PC-9 (cell line): ENCODE results near the gene WDR83.

Experiments
- EZH2 ChIP-seq: fragments of 200-600 bp; sonication (generic); IDR thresholded peaks from 2 replicates; pipeline ENCODE4 v1.8.0; 2017; ENCODE audit warnings: antibody characterized with exemption, low read depth
- TF ChIP-seq, protein P1 (sequence below): fragments of 200-600 bp; sonication (generic); conservative IDR thresholded peaks from 2 replicates; pipeline ENCODE4 v1.6.1; 2017; ENCODE audit warnings: mixed run types, antibody characterized with exemption, mild to moderate bottlenecking, moderate library complexity

DNA sequence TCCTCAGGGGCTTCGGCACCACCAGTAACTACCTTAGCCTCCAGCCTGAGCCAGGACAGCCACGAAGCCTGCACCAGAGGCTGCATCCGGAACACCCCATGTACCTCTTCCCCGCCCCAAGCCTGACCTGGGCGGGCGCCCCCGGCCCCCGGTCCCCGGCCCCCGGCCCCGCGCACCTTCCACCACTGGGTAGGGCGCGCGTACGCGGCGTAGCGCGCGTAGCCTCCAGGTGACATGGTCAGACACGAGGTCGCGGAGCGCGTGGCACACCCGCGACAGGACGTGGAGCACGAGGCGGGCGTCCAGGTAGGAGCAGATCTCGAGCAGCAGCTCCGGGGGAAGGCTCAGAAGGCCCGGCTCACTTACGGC lies 29.4 kb downstream of the WDR83 start:
- no peak for TF ChIP-seq EZH2
- TF ChIP-seq, protein P1, sequence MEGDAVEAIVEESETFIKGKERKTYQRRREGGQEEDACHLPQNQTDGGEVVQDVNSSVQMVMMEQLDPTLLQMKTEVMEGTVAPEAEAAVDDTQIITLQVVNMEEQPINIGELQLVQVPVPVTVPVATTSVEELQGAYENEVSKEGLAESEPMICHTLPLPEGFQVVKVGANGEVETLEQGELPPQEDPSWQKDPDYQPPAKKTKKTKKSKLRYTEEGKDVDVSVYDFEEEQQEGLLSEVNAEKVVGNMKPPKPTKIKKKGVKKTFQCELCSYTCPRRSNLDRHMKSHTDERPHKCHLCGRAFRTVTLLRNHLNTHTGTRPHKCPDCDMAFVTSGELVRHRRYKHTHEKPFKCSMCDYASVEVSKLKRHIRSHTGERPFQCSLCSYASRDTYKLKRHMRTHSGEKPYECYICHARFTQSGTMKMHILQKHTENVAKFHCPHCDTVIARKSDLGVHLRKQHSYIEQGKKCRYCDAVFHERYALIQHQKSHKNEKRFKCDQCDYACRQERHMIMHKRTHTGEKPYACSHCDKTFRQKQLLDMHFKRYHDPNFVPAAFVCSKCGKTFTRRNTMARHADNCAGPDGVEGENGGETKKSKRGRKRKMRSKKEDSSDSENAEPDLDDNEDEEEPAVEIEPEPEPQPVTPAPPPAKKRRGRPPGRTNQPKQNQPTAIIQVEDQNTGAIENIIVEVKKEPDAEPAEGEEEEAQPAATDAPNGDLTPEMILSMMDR: no peak
